Bone marrow (tissue), 2 donors: ENCODE measurements around the gene VPS54.
A peak's percentile ranks its signal among the peaks of the same experiment; 100 is the strongest.

Source experiments
- DNase-seq, 2 donors: peaks; one replicate each; lab custom pipeline; 2025; lab: John Stamatoyannopoulos, UW

Gene VPS54

DNA sequence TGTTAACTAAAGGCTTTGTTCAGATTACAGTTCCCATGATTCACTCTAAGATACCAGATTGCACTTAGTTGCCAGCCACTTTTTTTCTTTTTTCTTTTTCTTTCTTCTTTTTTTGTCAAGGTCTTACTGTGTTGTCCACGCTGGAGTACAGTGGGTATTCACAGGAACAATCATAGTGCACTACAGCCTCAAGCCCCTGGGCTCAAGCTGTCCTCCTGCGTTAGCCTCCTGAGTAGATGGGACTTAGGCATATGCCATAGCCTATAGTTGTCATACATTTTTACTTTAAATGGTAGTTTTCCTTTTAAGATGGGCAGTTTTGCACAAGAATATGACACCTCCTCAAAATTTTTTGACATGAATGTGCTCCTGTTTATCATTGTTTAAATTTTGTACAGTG, 175.4 kb downstream of the VPS54 start:
- no peak for DNase-seq

DNA sequence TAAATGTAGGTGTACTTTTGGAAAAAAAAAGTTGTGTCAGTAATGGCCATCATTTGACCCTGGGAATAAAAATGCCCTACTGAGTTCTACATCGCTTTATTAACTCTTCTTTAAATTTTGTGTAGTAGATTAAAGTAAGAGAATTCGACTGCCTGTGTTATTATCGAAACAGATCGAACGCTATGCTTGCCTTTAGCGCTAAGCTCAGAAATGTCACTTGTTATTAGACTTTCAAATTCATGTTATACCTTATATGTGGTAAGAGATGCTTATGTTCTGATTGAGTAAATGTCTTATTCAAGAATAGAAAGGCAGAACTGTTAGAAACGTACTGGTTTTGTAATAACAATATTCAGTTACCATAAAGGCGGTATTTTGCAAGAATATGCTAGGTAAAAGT, 176.1 kb downstream of the VPS54 start:
- no peak for DNase-seq

DNA sequence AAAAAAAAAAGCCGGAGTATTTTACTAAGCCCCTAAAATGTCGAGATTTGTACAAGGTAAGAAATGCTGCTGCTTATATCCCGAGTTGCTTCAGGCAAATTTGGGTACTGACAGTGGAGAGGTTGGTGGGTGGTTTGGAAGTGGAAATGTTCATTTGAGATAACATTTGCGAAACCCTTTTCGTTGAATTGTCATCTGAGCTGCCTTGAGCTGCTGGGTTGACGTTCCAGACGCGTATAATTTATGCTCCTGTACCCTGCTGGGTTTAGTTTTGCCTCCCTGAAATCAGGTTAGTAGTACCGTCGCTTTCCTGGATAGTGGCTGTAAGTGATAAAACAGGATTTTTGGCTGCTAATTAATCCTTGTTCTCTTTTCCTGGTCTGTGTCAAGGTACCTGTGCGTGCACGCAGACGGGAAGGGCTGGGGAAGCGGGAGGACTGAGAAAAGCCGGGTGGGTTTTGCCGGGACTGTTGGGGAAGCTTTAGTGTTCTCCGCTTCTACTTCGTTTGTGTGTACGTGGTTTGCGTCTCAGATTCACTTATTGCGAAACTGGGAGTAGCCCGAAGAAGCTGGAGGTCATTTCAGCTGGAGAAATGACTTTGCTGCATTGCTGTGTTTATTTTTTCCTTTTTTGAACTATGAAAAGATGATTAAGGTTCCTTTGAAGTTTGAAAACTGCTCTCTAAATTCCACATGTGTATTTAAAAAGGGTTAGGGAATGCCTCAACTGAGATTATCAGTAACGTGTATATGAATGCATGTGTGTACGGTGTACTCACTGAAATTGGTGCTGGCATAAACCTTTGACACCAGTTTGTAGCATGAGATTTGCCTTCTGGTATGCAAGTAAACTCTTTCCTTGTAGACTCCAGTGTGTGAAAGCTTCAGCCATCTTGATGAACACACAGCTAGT, 176.8 kb downstream of the VPS54 start:
- DNase-seq = peak in 1 of 2 donors; percentile 10
